GM23338 (cell line): ENCODE data around the gene CDH23. TPM values are rescaled to one million over a fixed set of nuclear protein-coding genes. Genes with fewer than 3 reads are reported as not detected.

Experiments used
- ATAC-seq: fragments of 200-7000 bp; cut with Tn5 transposase; 3 replicates; pipeline ENCODE4 v1.9.1; 2020
- DNase-seq: peaks from one replicate; pipeline ENCODE4 v3.0.0-alpha.2; 2015; ENCODE audit warnings: low spot score
- H2AFZ ChIP-seq: fragments of 200-600 bp; sonication (generic); 2 replicates; pipeline ENCODE4 v1.8.0; 2016; ENCODE audit warnings: antibody characterized with exemption, mild to moderate bottlenecking, moderate library complexity
- H3F3A ChIP-seq: fragments of 200-600 bp; sonication (generic); replicated peaks from 2 replicates; pipeline ENCODE4 v1.8.0; 2017; ENCODE audit warnings: antibody characterized with exemption, mixed run types, low read depth
- H3K27ac ChIP-seq: fragments of 200-600 bp; sonication (generic); 2 replicates; pipeline ENCODE4 v1.6.1; 2016; ENCODE audit warnings: low read depth
- H3K27me3 ChIP-seq: fragments of 200-600 bp; sonication (generic); 2 replicates; pipeline ENCODE4 v1.8.0; 2016; ENCODE audit warnings: mild to moderate bottlenecking, mixed run types, moderate library complexity; ENCODE audit not compliant: insufficient read depth
- H3K36me3 ChIP-seq: fragments of 200-600 bp; sonication (generic); 2 replicates; pipeline ENCODE4 v1.8.0; 2016; ENCODE audit warnings: mild to moderate bottlenecking; ENCODE audit not compliant: insufficient read depth
- H3K4me1 ChIP-seq: fragments of 200-600 bp; sonication (generic); 2 replicates; pipeline ENCODE4 v1.8.0; 2016; ENCODE audit warnings: mild to moderate bottlenecking, moderate library complexity; ENCODE audit not compliant: insufficient read depth
- H3K4me2 ChIP-seq: fragments of 200-600 bp; sonication (generic); 2 replicates; pipeline ENCODE4 v1.7.1; 2017; ENCODE audit warnings: mixed run types
- H3K4me3 ChIP-seq: fragments of 200-600 bp; sonication (generic); 2 replicates; pipeline ENCODE4 v1.6.1; 2016; ENCODE audit warnings: mixed run types
- H3K79me2 ChIP-seq: fragments of 200-600 bp; sonication (generic); replicated peaks from 2 replicates; pipeline ENCODE4 v1.8.0; 2017; ENCODE audit warnings: mild to moderate bottlenecking; ENCODE audit not compliant: insufficient read depth
- H3K9me2 ChIP-seq: fragments of 200-600 bp; sonication (generic); 2 replicates; pipeline ENCODE4 v1.8.0; 2017; ENCODE audit not compliant: insufficient read depth
- H4K20me1 ChIP-seq: fragments of 200-600 bp; sonication (generic); replicated peaks from 2 replicates; pipeline ENCODE4 v1.8.0; 2017; ENCODE audit warnings: mild to moderate bottlenecking; ENCODE audit not compliant: insufficient read depth
- H3K27ac Mint-ChIP-seq: 2 replicates; pipeline ENCODE4 v1.8.0; 2020; ENCODE audit warnings: inconsistent platforms, mild to moderate bottlenecking, moderate library complexity, mixed read lengths
- H3K27me3 Mint-ChIP-seq: 3 replicates; pipeline ENCODE4 v1.8.0; 2022; ENCODE audit warnings: low read depth, mild to moderate bottlenecking, moderate library complexity, mixed read lengths, inconsistent platforms; ENCODE audit not compliant: insufficient read depth, poor library complexity
- H3K36me3 Mint-ChIP-seq: 3 replicates; pipeline ENCODE4 v1.8.0; 2021; ENCODE audit warnings: low read depth, mild to moderate bottlenecking, inconsistent platforms, moderate library complexity, mixed read lengths
- H3K4me1 Mint-ChIP-seq: 3 replicates; pipeline ENCODE4 v1.8.0; 2020; ENCODE audit warnings: mild to moderate bottlenecking, inconsistent platforms, mixed read lengths
- H3K4me3 Mint-ChIP-seq: 3 replicates; pipeline ENCODE4 v1.8.0; 2021; ENCODE audit warnings: moderate library complexity, mild to moderate bottlenecking, inconsistent platforms, mixed read lengths
- H3K9me3 Mint-ChIP-seq: 3 replicates; pipeline ENCODE4 v1.8.0; 2020; ENCODE audit warnings: moderate library complexity, mild to moderate bottlenecking, inconsistent platforms, mixed read lengths
- CREB1 ChIP-seq: fragments of 250-450 bp; sonication (Bioruptor Pico); IDR thresholded peaks from 2 replicates; pipeline ENCODE4 v1.5.0; 2020; ENCODE audit warnings: low read depth, mild to moderate bottlenecking, moderate library complexity
- EZH2 ChIP-seq: fragments of 200-600 bp; sonication (generic); IDR thresholded peaks from one replicate; pipeline ENCODE4 v1.8.0; 2017; ENCODE audit warnings: antibody characterized with exemption, mild to moderate bottlenecking, low read depth; ENCODE audit not compliant: unreplicated experiment
- EZH2phosphoT487 ChIP-seq: fragments of 200-600 bp; sonication (generic); IDR thresholded peaks from one replicate; pipeline ENCODE4 v1.8.1; 2018; ENCODE audit warnings: antibody characterized with exemption; ENCODE audit not compliant: unreplicated experiment
- JUNB ChIP-seq: IDR thresholded peaks from one replicate; pipeline ENCODE4 v1.6.1; 2016; ENCODE audit warnings: antibody characterized with exemption; ENCODE audit not compliant: unreplicated experiment
- NANOG ChIP-seq: IDR thresholded peaks from 2 replicates; pipeline ENCODE4 v1.6.1; 2016; ENCODE audit warnings: antibody characterized with exemption, borderline replicate concordance
- POLR2AphosphoS5 ChIP-seq: IDR thresholded peaks from 2 replicates; pipeline ENCODE4 v1.6.1; 2016; ENCODE audit warnings: antibody characterized with exemption, low read depth
- ZNF114 ChIP-seq: fragments of 250-450 bp; sonication (Bioruptor Pico); IDR thresholded peaks from 2 replicates; pipeline ENCODE4 v1.5.0; 2020; ENCODE audit warnings: mild to moderate bottlenecking, moderate library complexity
- ZNF331 ChIP-seq: fragments of 250-450 bp; sonication (Bioruptor Pico); IDR thresholded peaks from 2 replicates; pipeline ENCODE4 v1.5.0; 2020; ENCODE audit warnings: low read depth, mild to moderate bottlenecking, moderate library complexity
- polyA plus RNA-seq: library from polyadenylated mRNA; unstranded; fragments of >200 nt; fragmentation: Nextera tagmentation; extraction: Ambion mirVana; gene quantifications from 2 replicates; pipeline ENCODE4 v1.2.1, GENCODE V29; 2016
- total RNA-seq: library from RNA; depleted of rRNA; stranded (reverse); fragments of >200 nt; shearing (Covaris generic); gene quantifications from 2 replicates; pipeline ENCODE4 v1.2.3, GENCODE V29; 2014
- TF ChIP-seq, protein P1 (sequence below), 2 experiments: fragments of 200-600 bp in 1 of 2; sonication (generic) in 1 of 2; conservative IDR thresholded peaks; 2 replicates each; pipeline versions ENCODE4 v1.5.1 to v1.6.1; 2016 to 2017; ENCODE audit warnings: antibody characterized with exemption in 2 of 2, low read depth in 2 of 2, mild to moderate bottlenecking in 2 of 2, moderate library complexity in 1 of 2
- TF ChIP-seq, protein P2 (sequence below): IDR thresholded peaks from 2 replicates; pipeline ENCODE4 v1.6.1; 2016; ENCODE audit warnings: antibody characterized with exemption
- TF ChIP-seq, protein P3 (sequence below): fragments of 250-450 bp; sonication (Bioruptor Pico); IDR thresholded peaks from 2 replicates; pipeline ENCODE4 v1.5.0; 2020; ENCODE audit warnings: mild to moderate bottlenecking, moderate library complexity

Gene CDH23
- total and polyA plus RNA-seq, 2 experiments from 2014 or later, result 0.95 to 4.3 TPM

DNA sequence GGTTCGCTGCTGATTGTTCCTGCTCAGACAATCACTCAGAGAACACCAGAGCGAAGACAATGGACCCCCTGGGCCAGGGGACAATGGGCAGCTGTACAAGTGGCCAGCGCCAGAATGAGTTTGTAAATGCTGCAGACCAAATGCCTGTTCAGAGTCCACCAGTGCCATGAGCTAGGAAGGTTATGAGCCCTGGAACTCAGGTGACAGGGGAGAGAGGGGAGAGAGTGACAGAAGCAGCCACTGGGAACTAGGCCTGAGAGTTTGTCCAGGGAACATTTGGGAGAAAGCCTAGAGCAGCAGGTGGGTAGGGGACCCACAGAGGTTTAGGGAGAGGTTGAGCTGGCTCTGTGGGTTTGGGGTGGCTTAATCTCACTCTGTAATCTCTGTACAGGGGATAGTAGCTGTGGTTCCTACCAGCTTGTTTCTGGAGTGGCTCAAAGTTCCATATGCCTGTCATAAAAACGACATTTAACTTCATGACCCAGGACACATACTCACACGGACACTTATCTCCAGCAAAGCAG is 262.5 kb downstream of the CDH23 start (continued):
- TF ChIP-seq, protein P1, sequence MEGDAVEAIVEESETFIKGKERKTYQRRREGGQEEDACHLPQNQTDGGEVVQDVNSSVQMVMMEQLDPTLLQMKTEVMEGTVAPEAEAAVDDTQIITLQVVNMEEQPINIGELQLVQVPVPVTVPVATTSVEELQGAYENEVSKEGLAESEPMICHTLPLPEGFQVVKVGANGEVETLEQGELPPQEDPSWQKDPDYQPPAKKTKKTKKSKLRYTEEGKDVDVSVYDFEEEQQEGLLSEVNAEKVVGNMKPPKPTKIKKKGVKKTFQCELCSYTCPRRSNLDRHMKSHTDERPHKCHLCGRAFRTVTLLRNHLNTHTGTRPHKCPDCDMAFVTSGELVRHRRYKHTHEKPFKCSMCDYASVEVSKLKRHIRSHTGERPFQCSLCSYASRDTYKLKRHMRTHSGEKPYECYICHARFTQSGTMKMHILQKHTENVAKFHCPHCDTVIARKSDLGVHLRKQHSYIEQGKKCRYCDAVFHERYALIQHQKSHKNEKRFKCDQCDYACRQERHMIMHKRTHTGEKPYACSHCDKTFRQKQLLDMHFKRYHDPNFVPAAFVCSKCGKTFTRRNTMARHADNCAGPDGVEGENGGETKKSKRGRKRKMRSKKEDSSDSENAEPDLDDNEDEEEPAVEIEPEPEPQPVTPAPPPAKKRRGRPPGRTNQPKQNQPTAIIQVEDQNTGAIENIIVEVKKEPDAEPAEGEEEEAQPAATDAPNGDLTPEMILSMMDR (conservative IDR thresholded peaks at IDR 0.05; ENCODE audit: low read depth in 2 of 2), result no peak

DNA sequence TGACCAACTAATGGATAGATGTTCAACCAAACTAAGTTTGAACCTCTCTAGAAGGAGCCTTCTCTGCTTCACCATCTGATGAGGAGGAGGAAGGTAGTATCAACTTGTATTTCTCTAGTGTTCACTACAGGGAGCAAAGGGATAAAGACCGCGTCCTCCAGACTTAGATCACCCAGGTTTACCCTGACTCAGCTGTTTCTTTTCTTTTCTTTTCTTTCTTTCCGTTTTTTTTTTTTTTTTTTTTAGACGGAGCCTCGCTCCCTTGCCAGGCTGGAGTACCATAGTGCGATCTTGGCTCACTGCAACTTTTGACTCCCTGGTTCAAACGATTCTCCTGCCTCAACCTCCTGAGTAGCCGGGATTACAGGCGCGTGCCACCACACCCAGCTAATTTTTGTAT is 263.0 kb downstream of the CDH23 start:
- no peaks in the 10 kb centered on the region for H4K20me1 ChIP-seq
- peaks cover 75% of the 10 kb centered on the region for H3K4me1 Mint-ChIP-seq
- ATAC-seq (no peak), DNase-seq (no peak)
- H3K36me3 ChIP-seq, result no peaks in the 10 kb centered on the region
- H3K27me3 ChIP-seq, result peaks cover 18% of the 10 kb centered on the region
- H3K9me3 Mint-ChIP-seq, result 0 out of 3 replicates have a peak, but pooled peaks cover 3% of the 10 kb centered on the region
- H3K27ac Mint-ChIP-seq, result no peak overlapping the region
- no peak overlapping the region for H3K4me3 Mint-ChIP-seq
- H3K27ac ChIP-seq, result no peak overlapping the region
- H2AFZ ChIP-seq, result no peak overlapping the region
- no peak overlapping the region for H3K4me3 ChIP-seq
- no peaks in the 10 kb centered on the region for H3K79me2 ChIP-seq
- H3K9me2 ChIP-seq, result no peaks in the 10 kb centered on the region
- H3K27me3 Mint-ChIP-seq, result peaks cover 45% of the 10 kb centered on the region
- no peaks in the 10 kb centered on the region; the same call in 1 of the 2 replicates for H3F3A ChIP-seq
- peaks cover 35% of the 10 kb centered on the region for H3K4me1 ChIP-seq
- H3K4me2 ChIP-seq, result peak overlapping the region; percentile 76; the same call in 1 of the 2 replicates
- 0 out of 3 replicates have a peak, but pooled peaks cover 3% of the 10 kb centered on the region for H3K36me3 Mint-ChIP-seq
- TF ChIP-seq NANOG (no peak), EZH2phosphoT487 (no peak), EZH2 (no peak), JUNB (no peak), ZNF331 (CRISPR knock-in tag) (no peak), CREB1 (no peak), ZNF114 (no peak), POLR2AphosphoS5 (no peak)
- TF ChIP-seq, protein P2, sequence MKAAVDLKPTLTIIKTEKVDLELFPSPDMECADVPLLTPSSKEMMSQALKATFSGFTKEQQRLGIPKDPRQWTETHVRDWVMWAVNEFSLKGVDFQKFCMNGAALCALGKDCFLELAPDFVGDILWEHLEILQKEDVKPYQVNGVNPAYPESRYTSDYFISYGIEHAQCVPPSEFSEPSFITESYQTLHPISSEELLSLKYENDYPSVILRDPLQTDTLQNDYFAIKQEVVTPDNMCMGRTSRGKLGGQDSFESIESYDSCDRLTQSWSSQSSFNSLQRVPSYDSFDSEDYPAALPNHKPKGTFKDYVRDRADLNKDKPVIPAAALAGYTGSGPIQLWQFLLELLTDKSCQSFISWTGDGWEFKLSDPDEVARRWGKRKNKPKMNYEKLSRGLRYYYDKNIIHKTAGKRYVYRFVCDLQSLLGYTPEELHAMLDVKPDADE, result no peak
- TF ChIP-seq, protein P1 (conservative IDR thresholded peaks at IDR 0.05; ENCODE audit: low read depth in 2 of 2), result no peak
- TF ChIP-seq, protein P3, sequence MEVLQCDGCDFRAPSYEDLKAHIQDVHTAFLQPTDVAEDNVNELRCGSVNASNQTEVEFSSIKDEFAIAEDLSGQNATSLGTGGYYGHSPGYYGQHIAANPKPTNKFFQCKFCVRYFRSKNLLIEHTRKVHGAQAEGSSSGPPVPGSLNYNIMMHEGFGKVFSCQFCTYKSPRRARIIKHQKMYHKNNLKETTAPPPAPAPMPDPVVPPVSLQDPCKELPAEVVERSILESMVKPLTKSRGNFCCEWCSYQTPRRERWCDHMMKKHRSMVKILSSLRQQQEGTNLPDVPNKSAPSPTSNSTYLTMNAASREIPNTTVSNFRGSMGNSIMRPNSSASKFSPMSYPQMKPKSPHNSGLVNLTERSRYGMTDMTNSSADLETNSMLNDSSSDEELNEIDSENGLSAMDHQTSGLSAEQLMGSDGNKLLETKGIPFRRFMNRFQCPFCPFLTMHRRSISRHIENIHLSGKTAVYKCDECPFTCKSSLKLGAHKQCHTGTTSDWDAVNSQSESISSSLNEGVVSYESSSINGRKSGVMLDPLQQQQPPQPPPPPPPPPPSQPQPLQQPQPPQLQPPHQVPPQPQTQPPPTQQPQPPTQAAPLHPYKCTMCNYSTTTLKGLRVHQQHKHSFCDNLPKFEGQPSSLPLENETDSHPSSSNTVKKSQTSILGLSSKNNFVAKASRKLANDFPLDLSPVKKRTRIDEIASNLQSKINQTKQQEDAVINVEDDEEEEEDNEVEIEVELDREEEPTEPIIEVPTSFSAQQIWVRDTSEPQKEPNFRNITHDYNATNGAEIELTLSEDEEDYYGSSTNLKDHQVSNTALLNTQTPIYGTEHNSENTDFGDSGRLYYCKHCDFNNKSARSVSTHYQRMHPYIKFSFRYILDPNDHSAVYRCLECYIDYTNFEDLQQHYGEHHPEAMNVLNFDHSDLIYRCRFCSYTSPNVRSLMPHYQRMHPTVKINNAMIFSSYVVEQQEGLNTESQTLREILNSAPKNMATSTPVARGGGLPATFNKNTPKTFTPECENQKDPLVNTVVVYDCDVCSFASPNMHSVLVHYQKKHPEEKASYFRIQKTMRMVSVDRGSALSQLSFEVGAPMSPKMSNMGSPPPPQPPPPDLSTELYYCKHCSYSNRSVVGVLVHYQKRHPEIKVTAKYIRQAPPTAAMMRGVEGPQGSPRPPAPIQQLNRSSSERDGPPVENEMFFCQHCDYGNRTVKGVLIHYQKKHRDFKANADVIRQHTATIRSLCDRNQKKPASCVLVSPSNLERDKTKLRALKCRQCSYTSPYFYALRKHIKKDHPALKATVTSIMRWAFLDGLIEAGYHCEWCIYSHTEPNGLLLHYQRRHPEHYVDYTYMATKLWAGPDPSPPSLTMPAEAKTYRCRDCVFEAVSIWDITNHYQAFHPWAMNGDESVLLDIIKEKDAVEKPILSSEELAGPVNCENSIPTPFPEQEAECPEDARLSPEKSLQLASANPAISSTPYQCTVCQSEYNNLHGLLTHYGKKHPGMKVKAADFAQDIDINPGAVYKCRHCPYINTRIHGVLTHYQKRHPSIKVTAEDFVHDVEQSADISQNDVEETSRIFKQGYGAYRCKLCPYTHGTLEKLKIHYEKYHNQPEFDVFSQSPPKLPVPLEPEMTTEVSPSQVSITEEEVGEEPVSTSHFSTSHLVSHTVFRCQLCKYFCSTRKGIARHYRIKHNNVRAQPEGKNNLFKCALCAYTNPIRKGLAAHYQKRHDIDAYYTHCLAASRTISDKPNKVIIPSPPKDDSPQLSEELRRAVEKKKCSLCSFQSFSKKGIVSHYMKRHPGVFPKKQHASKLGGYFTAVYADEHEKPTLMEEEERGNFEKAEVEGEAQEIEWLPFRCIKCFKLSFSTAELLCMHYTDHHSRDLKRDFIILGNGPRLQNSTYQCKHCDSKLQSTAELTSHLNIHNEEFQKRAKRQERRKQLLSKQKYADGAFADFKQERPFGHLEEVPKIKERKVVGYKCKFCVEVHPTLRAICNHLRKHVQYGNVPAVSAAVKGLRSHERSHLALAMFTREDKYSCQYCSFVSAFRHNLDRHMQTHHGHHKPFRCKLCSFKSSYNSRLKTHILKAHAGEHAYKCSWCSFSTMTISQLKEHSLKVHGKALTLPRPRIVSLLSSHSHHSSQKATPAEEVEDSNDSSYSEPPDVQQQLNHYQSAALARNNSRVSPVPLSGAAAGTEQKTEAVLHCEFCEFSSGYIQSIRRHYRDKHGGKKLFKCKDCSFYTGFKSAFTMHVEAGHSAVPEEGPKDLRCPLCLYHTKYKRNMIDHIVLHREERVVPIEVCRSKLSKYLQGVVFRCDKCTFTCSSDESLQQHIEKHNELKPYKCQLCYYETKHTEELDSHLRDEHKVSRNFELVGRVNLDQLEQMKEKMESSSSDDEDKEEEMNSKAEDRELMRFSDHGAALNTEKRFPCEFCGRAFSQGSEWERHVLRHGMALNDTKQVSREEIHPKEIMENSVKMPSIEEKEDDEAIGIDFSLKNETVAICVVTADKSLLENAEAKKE (CRISPR knock-in tag), result no peak
